SK-N-SH (cell line): Measurements from ENCODE around the gene BBLN.
"Not testable (repeated sequence)": the region's sequence is repeated elsewhere in the genome, so short reads cannot be mapped to it uniquely, and the experiment has no call there.

ENCODE experiments used
- JUND ChIP-seq: IDR thresholded peaks from 2 replicates; pipeline ENCODE4 v1.4.0; 2012
- RAD21 ChIP-seq: IDR thresholded peaks from 2 replicates; pipeline ENCODE4 v1.6.1; 2012; ENCODE audit warnings: mild to moderate bottlenecking, low read length
- RFX5 ChIP-seq: IDR thresholded peaks from 2 replicates; pipeline ENCODE4 v1.6.1; 2012; ENCODE audit warnings: mild to moderate bottlenecking, improper control_type of control experiment, low read length

- TF ChIP-seq JUND, RAD21, RFX5: not testable (repeated sequence)
Measured at GRCh38 chr9:128111726-128112125, 48.3 kb upstream of the BBLN start.
